Suppressor macrophage treated with lipopolysaccharide for 4 hours (primary cell): ENCODE measurements around the gene HMGCS2.
"Not testable (repeated sequence)": the region's sequence is repeated elsewhere in the genome, so short reads cannot be mapped to it uniquely, and the experiment has no call there.

ENCODE experiments used
- DNase-seq: peaks from one replicate; pipeline ENCODE4 v3.0.0-alpha.2; 2020

Gene HMGCS2

GRCh38 chr1:119725626-119726025, 43.1 kb downstream of the HMGCS2 start:
- no peak for DNase-seq

DNA sequence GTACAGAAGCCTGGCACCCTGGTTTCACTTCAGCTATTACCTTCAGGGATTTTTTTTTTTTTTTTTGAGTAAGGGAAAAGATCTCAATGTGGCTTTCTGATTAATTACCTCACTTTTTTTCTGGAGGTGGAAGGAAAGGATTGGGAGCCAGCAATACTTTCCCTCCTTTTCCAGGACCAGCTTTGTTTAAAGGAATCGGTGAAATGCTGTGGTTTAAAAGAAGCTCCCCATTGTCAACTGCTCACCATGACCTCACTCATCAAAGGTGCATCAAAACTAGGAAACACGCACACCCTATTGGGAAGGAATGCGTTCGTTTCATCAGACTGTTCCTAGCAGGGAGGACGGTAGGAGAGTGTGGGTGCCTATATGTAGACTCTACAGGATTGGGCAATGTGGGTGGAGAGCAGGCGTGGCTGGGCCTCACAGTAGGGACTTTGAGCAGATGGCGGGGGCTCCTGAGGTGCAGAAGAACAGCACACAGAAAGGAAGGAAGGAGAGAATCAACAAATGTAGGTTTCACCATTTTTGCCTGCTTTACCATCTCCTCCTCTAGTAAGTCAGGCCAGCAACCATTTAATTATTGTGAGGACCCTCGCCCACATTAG, 44.0 kb downstream of the HMGCS2 start:
- no peak for DNase-seq

DNA sequence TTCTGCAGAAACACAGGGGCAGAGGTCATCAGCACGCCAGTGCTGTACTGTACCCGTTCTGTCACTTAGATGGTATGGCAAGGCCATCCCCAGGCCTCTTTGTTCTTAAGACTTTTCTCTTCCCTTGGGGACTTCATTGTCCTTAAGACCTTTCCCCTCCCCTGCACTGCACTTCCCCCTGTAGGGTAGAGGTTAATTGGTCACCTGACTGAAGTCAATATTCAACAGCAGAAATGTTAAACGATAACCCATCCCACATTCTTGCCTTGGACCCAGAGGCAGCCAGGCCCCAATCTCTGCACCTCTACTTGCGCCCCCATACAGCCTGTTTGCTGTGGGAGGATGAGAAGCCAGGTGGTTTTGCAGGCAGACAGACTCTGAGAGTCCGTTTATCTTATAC, 46.8 kb downstream of the HMGCS2 start:
- no peak for DNase-seq

DNA sequence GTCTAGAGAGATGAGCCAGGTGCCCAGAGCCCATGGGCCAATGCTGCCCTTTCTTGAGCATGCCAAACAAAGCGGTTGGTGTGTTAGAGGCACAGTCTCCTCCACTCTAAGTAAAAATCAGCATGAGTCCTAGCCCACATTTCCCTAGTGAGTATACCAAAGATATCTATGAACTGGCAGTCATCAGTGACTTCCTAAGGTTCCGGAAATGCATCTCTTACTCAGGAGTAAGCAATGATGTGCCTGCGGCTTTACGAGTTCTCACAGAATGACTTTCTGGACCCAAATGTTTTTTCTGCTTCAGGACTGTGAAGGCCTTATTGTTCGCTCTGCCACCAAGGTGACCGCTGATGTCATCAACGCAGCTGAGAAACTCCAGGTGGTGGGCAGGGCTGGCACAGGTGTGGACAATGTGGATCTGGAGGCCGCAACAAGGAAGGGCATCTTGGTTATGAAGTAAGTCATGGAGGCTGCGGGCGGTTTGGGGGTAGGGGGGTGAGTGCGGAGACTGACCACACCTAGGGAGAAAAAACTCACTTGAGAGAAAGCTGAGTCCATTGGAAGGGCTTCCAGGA, 47.8 kb downstream of the HMGCS2 start:
- no peak for DNase-seq

- DNase-seq: no peak
These were observed 49.7 kb downstream of the HMGCS2 start for GRCh38 chr1:119718972-119719371.

DNA sequence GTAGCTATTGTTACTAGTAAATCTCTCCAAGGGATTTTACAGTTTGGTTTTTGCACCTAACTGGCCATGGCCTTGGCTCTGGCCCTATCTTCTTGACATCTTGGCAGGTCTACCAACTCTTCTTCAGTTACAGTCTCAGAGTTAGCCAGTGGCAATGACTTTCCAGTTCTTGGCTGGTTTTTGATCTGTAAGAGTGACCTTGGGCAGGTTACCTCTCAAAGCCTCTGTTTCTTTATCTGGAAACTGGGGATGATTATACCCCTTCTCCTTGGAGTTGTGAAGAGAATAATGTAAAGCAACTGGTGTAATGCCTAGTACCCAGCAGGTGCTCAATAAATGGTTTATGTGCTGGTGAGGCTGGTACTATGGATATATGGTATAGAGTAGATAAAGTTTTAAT, 50.3 kb downstream of the HMGCS2 start:
- no peak for DNase-seq

DNA sequence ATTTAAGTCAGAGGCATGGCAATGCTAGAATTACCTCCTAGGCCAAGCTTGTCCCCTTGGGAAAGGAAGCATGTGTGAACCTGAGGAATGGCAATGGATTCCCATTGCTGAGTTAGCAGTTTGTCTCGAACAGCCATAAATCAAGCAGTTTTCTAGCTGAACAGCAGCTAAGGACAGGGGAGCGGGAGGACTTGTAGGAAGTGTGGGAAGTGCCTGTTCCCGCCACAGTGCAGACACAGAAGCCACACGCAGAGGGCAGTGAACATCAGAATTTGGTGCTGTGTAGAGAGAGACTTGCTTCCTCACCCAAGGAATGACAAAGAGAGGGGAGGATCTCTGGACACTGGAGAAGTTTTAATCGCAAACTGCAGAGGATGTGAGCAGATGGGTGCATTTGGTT, 53.2 kb downstream of the HMGCS2 start:
- no peak for DNase-seq

DNA sequence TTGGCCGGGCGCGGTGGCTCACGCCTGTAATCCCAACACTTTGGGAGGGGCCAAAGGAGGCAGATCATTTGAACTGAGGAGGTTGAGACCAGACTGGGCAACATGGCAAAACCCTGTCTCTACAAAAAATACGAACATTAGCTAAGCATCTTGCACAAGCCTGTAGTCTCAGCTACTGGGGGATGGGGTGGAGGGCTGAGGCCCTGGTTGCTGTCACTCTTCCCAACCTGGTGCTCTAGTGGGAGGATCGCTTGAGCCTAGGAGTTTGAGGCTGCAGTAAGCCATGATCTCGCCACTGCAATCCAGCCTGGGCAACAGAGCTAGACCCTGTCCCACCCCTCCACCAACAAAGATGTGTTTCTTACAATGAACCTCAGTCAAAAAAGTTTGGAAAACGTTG, 54.1 kb downstream of the HMGCS2 start:
- no peak for DNase-seq

DNA sequence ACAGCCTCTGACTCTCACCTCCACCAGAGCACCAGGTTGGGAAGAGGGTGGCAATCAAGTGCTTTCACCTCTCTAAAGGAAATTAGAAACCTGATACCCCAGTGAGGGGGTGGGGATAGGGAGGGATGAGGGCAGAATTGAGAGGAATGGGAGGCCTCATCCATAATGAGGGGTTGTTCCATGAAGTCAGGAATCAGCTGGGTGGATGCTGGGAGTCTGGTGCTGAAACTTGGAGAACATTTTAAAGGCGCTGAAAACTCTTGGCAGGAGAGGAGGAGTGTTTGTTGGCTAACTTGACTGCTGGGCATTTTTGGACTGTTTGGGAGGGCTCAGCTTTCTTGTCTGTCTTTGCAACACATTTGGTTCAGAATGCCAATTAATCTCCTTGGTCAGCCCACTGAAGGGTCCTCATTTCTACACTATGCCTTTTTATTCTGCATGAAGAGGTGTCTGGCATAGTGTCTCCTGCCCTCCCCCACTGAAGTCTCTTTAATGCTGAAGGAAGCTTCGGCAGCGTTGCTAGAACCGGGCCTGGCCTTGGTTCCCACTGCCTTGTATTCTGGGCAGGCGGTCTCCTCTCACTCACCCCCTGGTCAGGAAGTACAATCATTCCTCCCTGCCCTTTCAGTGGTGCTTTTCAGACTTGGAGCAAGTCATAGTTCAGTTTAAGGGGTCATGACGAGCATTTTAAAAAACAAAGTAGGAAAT, 54.8 kb downstream of the HMGCS2 start:
- DNase-seq: no peak

DNA sequence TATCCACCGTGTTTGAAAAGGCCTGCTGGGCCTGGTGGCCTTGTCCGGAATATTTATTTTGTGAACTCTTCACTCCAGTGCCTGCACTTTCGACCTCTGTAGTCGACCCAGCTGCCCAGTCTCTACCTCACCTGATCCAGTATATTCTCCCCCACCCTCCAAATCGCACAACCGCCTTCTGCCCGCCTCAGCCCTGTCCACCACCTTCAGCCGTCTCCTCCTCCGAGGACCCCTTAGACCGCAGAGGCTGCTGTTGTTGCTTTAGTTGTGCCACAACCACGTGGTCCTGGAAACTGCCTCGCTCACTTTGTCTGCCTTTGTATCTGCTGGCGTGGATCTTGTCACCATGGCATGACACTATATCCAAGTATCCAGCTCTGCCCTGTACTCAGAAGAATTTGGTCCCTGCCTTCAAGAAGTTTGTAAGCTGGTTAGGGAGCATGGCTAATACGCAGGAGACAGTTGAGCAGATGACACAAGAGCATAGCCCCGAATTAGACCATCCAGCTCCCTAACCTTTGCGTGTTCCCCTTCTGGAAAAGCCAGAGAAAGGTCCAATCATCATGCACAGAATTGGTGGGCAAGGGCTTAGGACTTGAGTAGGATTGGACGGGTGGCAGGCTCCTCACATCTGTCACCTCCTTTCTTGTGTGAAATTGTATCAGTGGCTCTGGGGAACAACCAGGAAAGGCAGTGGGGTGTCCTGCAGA, 55.5 kb downstream of the HMGCS2 start:
- DNase-seq: no peak

- peak; percentile 28 for DNase-seq
These were observed 56.2 kb downstream of the HMGCS2 start for GRCh38 chr1:119712342-119713038.

GRCh38 chr1:119711804-119712341, 56.8 kb downstream of the HMGCS2 start, which contains the start of gene PHGDH:
PHGDH (plus strand) TSS chr1:119711934; CDS start chr1:119712023, 89 bp downstream.
- DNase-seq: peak; percentile 63

DNA sequence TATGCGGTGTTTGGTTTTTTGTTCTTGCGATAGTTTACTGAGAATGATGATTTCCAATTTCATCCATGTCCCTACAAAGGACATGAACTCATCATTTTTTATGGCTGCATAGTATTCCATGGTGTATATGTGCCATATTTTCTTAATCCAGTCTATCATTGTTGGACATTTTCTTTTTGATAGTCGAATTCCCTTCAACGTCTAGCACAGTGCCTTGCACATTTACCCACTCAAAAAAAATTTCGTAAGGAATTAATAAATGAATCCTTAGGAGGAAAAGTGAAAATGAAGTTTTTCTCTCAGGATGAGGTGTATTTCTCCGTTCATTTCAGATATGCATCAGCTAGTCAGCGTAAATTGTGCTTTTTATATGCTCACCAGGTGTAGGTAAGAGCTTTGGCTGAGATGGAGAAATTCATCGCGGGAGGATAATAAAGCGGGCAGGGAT, 57.3 kb downstream of the HMGCS2 start:
- not testable (repeated sequence) for DNase-seq

DNA sequence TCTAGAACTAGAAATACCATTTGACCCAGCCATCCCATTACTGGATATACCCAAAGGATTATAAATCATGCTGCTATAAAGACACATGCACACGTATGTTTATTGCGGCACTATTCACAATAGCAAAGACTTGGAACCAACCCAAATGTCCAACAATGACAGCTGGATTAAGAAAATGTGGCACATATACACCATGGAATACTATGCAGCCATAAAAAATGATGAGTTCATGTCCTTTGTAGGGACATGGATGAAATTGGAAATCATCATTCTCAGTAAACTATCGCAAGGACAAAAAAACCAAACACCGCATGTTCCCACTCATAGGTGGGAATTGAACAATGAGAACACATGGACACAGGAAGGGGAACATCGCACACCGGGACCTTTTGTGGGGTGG, 62.1 kb downstream of the HMGCS2 start:
- not testable (repeated sequence) for DNase-seq

GRCh38 chr1:119703666-119704450, 64.8 kb downstream of the HMGCS2 start:
- DNase-seq: no peak

- DNase-seq: peak; percentile 85
These were observed 66.3 kb downstream of the HMGCS2 start for GRCh38 chr1:119702384-119702783.

GRCh38 chr1:119701659-119702058, 67.0 kb downstream of the HMGCS2 start:
- DNase-seq: no peak

GRCh38 chr1:119700326-119700725, 68.4 kb downstream of the HMGCS2 start:
- no peak for DNase-seq
